HepG2 (cell line): ENCODE results near the gene CD4. TPM values are rescaled to one million over a fixed set of nuclear protein-coding genes. Genes with fewer than 3 reads are reported as not detected.
A peak's percentile ranks its signal among the peaks of the same experiment; 100 is the strongest.

Experiments used
- EHMT2 ChIP-seq: fragments of 200-600 bp; sonication (generic); IDR thresholded peaks from 2 replicates; pipeline ENCODE4 v1.7.0; 2017; ENCODE audit warnings: antibody characterized with exemption, low read depth, low read length, borderline replicate concordance
- FOXC1 ChIP-seq: sonication (generic); formaldehyde crosslinking; IDR thresholded peaks from 2 replicates; pipeline ENCODE4 v1.8.0; 2022; ENCODE audit warnings: mild to moderate bottlenecking, missing genetic modification reagents, borderline replicate concordance
- GLI4 ChIP-seq: sonication (generic); formaldehyde crosslinking; IDR thresholded peaks from 2 replicates; pipeline ENCODE4 v1.5.1; 2020; ENCODE audit warnings: missing genetic modification reagents, mild to moderate bottlenecking, moderate library complexity, borderline replicate concordance
- GZF1 ChIP-seq: sonication (generic); formaldehyde crosslinking; IDR thresholded peaks from 2 replicates; pipeline ENCODE4 v1.5.1; 2020; ENCODE audit warnings: mild to moderate bottlenecking, missing genetic modification reagents
- IKZF4 ChIP-seq: sonication (generic); formaldehyde crosslinking; IDR thresholded peaks from 2 replicates; pipeline ENCODE4 v1.5.1; 2020; ENCODE audit warnings: borderline replicate concordance, mild to moderate bottlenecking, low read depth, missing genetic modification reagents; ENCODE audit errors: not compliant biosample characterization
- POLR2AphosphoS5 ChIP-seq: IDR thresholded peaks from 2 replicates; pipeline ENCODE4 v1.6.1; 2012; ENCODE audit warnings: low read depth, low read length
- ZNF234 ChIP-seq: sonication (generic); formaldehyde crosslinking; conservative IDR thresholded peaks from 2 replicates; pipeline ENCODE4 v1.5.1; 2020; ENCODE audit warnings: mild to moderate bottlenecking, missing genetic modification reagents
- ZNF414 ChIP-seq: sonication (generic); formaldehyde crosslinking; IDR thresholded peaks from 2 replicates; pipeline ENCODE4 v1.5.0; 2020; ENCODE audit warnings: missing genetic modification reagents
- ZNF430 ChIP-seq: sonication (generic); formaldehyde crosslinking; IDR thresholded peaks from 2 replicates; pipeline ENCODE4 v1.9.0; 2021; ENCODE audit warnings: mild to moderate bottlenecking, missing genetic modification reagents
- ZNF550 ChIP-seq: sonication (generic); formaldehyde crosslinking; IDR thresholded peaks from 2 replicates; pipeline ENCODE4 v1.4.0; 2020; ENCODE audit warnings: mild to moderate bottlenecking, missing genetic modification reagents, borderline replicate concordance
- polyA plus RNA-seq, 8 experiments: library from polyadenylated mRNA; depleted of rRNA in 3 of 8; stranded (reverse) in 7 of 8; unstranded in 1 of 8; fragments of >200 nt; fragmentation: Illumina TruSeq in 4 of 8; extraction: Trizol in 4 of 8; gene quantifications; 2 replicates each; pipeline versions ENCODE4 v1.2.1 to v1.2.3, GENCODE V29; 2011 to 2016; ENCODE audit warnings: low read depth in 4 of 8, missing spikeins in 1 of 8, mixed read lengths in 1 of 8; ENCODE audit not compliant: insufficient read depth in 1 of 8
- total RNA-seq, 5 experiments: library from RNA; depleted of rRNA; stranded (reverse); fragments of >200 nt; fragmentation: Illumina TruSeq; extraction: Trizol; gene quantifications; 2 replicates each; pipeline ENCODE4 v1.2.3, GENCODE V29; 2016; ENCODE audit warnings: low read depth in 1 of 5

CD4 gene
- total and polyA plus RNA-seq, 2 of the 13 experiments (the other 11 are each of a cell fraction or from before 2014, with no cell fraction given) = 0.07 to 0.95 TPM

- TF ChIP-seq ZNF234 (CRISPR knock-in tag) (0 out of 2 replicates have a peak, but pooled peaks have one; percentile 57), FOXC1 (0 out of 2 replicates have a peak, but pooled peaks have one; percentile 25), ZNF414 (CRISPR knock-in tag) (peak; percentile 70; the same call in 1 of the 2 replicates), POLR2AphosphoS5 (peak; percentile 85), EHMT2 (no peak), GLI4 (CRISPR knock-in tag) (no peak), GZF1 (CRISPR knock-in tag) (no peak), IKZF4 (no peak), ZNF430 (CRISPR knock-in tag) (no peak), ZNF550 (CRISPR knock-in tag) (no peak)
Measured at GRCh38 chr12:6765634-6766581, 23.4 kb upstream of the CD4 start, which contains the start of gene PTMS (continued).
